Mucosa of stomach (tissue), 1 donor: ENCODE data around the gene RIPK3.
A peak's percentile ranks its signal among the peaks of the same experiment; 100 is the strongest.
"Not testable (repeated sequence)": the region's sequence is repeated elsewhere in the genome, so short reads cannot be mapped to it uniquely, and the experiment has no call there.

ENCODE experiments used
- H3K27me3 ChIP-seq: one replicate; pipeline ENCODE4 v1.7.0; 2013; ENCODE audit warnings: mild to moderate bottlenecking, low read length; ENCODE audit not compliant: control insufficient read depth, insufficient read depth
- H3K36me3 ChIP-seq: one replicate; pipeline ENCODE4 v1.7.0; 2013; ENCODE audit warnings: low read length; ENCODE audit not compliant: control insufficient read depth, insufficient read depth
- H3K4me1 ChIP-seq: one replicate; pipeline ENCODE4 v1.7.0; 2013; ENCODE audit warnings: mild to moderate bottlenecking, low read length; ENCODE audit not compliant: control insufficient read depth, insufficient read depth
- H3K4me3 ChIP-seq: one replicate; pipeline ENCODE4 v1.7.0; 2013; ENCODE audit warnings: low read length
- H3K9ac ChIP-seq: one replicate; pipeline ENCODE4 v1.7.0; 2013; ENCODE audit warnings: mild to moderate bottlenecking, low read length, moderate library complexity
- H3K9me3 ChIP-seq: one replicate; pipeline ENCODE4 v1.7.0; 2013; ENCODE audit warnings: mild to moderate bottlenecking, low read length, moderate library complexity; ENCODE audit not compliant: control insufficient read depth
- donor health status: Pancreatic carcinoma.

The RIPK3 gene

GRCh38 chr14:24355009-24355408, 15.2 kb upstream of the RIPK3 start:
- H3K36me3 ChIP-seq = no peaks in the 10 kb centered on the region
- H3K9ac ChIP-seq = no peak overlapping the region
- peaks cover 19% of the 10 kb centered on the region for H3K4me1 ChIP-seq
- no peaks in the 10 kb centered on the region for H3K27me3 ChIP-seq
- no peak overlapping the region for H3K4me3 ChIP-seq
- no peaks in the 10 kb centered on the region for H3K9me3 ChIP-seq

GRCh38 chr14:24354482-24354825, 14.7 kb upstream of the RIPK3 start:
- H3K9me3 ChIP-seq, H3K9ac ChIP-seq, H3K27me3 ChIP-seq, H3K4me3 ChIP-seq, H3K36me3 ChIP-seq: not testable (repeated sequence)
- peaks cover 19% of the 10 kb centered on the region for H3K4me1 ChIP-seq

GRCh38 chr14:24353559-24354481, 14.0 kb upstream of the RIPK3 start:
- Histone ChIP-seq H3K36me3 (no peaks in the 10 kb centered on the region), H3K9me3 (no peaks in the 10 kb centered on the region), H3K27me3 (no peaks in the 10 kb centered on the region), H3K9ac (no peak overlapping the region), H3K4me3 (no peak overlapping the region), H3K4me1 (peaks cover 19% of the 10 kb centered on the region)

GRCh38 chr14:24351517-24351916, 11.7 kb upstream of the RIPK3 start:
- no peak overlapping the region for H3K9ac ChIP-seq
- H3K4me3 ChIP-seq = no peak overlapping the region
- no peaks in the 10 kb centered on the region for H3K36me3 ChIP-seq
- no peaks in the 10 kb centered on the region for H3K27me3 ChIP-seq
- no peaks in the 10 kb centered on the region for H3K9me3 ChIP-seq
- peaks cover 28% of the 10 kb centered on the region for H3K4me1 ChIP-seq

GRCh38 chr14:24349742-24350141, 10.0 kb upstream of the RIPK3 start:
- Histone ChIP-seq H3K4me1 (peaks cover 30% of the 10 kb centered on the region), H3K9ac (no peak overlapping the region), H3K27me3 (no peaks in the 10 kb centered on the region), H3K4me3 (no peak overlapping the region), H3K36me3 (no peaks in the 10 kb centered on the region), H3K9me3 (no peaks in the 10 kb centered on the region)

- Histone ChIP-seq H3K4me1 (peaks cover 22% of the 10 kb centered on the region), H3K27me3 (no peaks in the 10 kb centered on the region), H3K36me3 (no peaks in the 10 kb centered on the region), H3K9me3 (no peaks in the 10 kb centered on the region), H3K4me3 (no peak overlapping the region), H3K9ac (no peak overlapping the region)
These were observed 8.4 kb upstream of the RIPK3 start for GRCh38 chr14:24348186-24348585.

- H3K4me3 ChIP-seq = no peak overlapping the region
- no peaks in the 10 kb centered on the region for H3K27me3 ChIP-seq
- no peaks in the 10 kb centered on the region for H3K36me3 ChIP-seq
- no peaks in the 10 kb centered on the region for H3K9me3 ChIP-seq
- no peak overlapping the region for H3K9ac ChIP-seq
- peaks cover 20% of the 10 kb centered on the region for H3K4me1 ChIP-seq
These were observed 7.3 kb upstream of the RIPK3 start for GRCh38 chr14:24347134-24347533.

- H3K4me3 ChIP-seq = no peak overlapping the region
- H3K27me3 ChIP-seq = no peaks in the 10 kb centered on the region
- H3K36me3 ChIP-seq = no peaks in the 10 kb centered on the region
- no peaks in the 10 kb centered on the region for H3K9me3 ChIP-seq
- H3K4me1 ChIP-seq = peaks cover 18% of the 10 kb centered on the region
- no peak overlapping the region for H3K9ac ChIP-seq
These were observed 4.2 kb upstream of the RIPK3 start for GRCh38 chr14:24343795-24344660.

- H3K9me3 ChIP-seq = no peaks in the 10 kb centered on the region
- peaks cover 5% of the 10 kb centered on the region for H3K36me3 ChIP-seq
- H3K4me1 ChIP-seq = peaks cover 29% of the 10 kb centered on the region
- no peaks in the 10 kb centered on the region for H3K27me3 ChIP-seq
- no peak overlapping the region for H3K9ac ChIP-seq
- H3K4me3 ChIP-seq = no peak overlapping the region
These were observed 3.1 kb upstream of the RIPK3 start for GRCh38 chr14:24342889-24343288.

GRCh38 chr14:24340606-24341005, 815 bp upstream of the RIPK3 start:
- Histone ChIP-seq H3K27me3 (no peaks in the 10 kb centered on the region), H3K36me3 (peaks cover 5% of the 10 kb centered on the region), H3K4me3 (no peak overlapping the region), H3K9me3 (no peaks in the 10 kb centered on the region), H3K9ac (no peak overlapping the region), H3K4me1 (peaks cover 26% of the 10 kb centered on the region)

- H3K9ac ChIP-seq = peak overlapping the region; percentile 91
- H3K4me3 ChIP-seq = peak overlapping the region; percentile 93
- peaks cover 5% of the 10 kb centered on the region for H3K36me3 ChIP-seq
- peaks cover 13% of the 10 kb centered on the region for H3K27me3 ChIP-seq
- peaks cover 39% of the 10 kb centered on the region for H3K4me1 ChIP-seq
- H3K9me3 ChIP-seq = no peaks in the 10 kb centered on the region
These were observed 948 bp downstream of the RIPK3 start for GRCh38 chr14:24338843-24339242.

GRCh38 chr14:24337824-24338175, 2.0 kb downstream of the RIPK3 start:
- Histone ChIP-seq H3K9me3 (no peaks in the 10 kb centered on the region), H3K27me3 (peaks cover 19% of the 10 kb centered on the region), H3K4me3 (no peak overlapping the region)

More at GRCh38 chr14:24337824-24338175, 2.0 kb downstream of the RIPK3 start:
- Histone ChIP-seq H3K4me1 (peaks cover 49% of the 10 kb centered on the region), H3K36me3 (peaks cover 5% of the 10 kb centered on the region), H3K9ac (no peak overlapping the region)
